SHP77 (cell line): ENCODE results near the gene PLAC9.
"Not testable (repeated sequence)": the region's sequence is repeated elsewhere in the genome, so short reads cannot be mapped to it uniquely, and the experiment has no call there.

Experiments used
- DNase-seq, 2 experiments: peaks; one replicate each; lab custom pipeline; 2025; lab: John Stamatoyannopoulos, UW

Gene PLAC9, protein sequence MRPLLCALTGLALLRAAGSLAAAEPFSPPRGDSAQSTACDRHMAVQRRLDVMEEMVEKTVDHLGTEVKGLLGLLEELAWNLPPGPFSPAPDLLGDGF

DNA sequence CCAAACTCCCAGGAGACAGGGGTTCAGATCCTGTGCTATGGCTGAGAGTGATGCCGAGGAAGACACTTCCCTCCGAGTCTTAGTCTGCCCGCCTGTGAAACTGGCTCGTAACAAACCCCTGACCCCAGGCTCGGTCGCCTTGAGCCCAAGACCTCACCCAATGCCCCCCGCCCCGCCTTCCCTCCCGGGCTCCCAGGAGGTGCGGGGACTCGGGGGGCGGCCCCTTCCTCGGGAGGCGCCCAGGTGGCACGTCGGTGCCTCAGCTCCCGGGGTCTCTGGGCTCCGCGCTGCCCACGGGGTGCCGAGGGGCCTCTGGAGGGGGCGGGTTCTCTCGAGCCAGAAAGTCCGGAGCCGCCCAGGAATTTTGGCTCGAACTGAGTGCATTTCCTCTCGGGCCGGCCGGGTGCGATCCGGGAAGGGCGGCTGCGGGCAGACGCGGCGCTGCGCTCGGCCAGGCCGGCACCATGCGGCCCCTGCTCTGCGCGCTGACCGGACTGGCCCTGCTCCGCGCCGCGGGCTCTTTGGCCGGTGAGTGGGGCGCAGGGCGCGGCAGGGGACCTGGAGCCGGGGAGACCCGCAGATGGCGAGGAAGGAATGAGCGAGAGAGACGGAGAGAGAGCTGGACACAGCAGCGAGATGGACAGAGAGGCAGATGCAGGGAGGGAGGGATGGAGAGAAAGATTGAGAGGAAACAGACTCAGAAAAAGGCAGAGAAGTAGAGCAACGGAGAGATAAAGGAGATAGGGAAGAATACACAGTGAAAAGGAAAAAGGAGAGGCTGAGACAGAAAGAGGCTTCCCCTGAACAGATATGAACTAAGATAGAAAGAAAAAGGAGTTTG is at the start of gene PLAC9:
Gene PLAC9 (plus strand): TSS at position 432 of the 841 bp plus-strand sequence. CDS start 33 bp downstream, at position 465.
- DNase-seq = no peak

DNA sequence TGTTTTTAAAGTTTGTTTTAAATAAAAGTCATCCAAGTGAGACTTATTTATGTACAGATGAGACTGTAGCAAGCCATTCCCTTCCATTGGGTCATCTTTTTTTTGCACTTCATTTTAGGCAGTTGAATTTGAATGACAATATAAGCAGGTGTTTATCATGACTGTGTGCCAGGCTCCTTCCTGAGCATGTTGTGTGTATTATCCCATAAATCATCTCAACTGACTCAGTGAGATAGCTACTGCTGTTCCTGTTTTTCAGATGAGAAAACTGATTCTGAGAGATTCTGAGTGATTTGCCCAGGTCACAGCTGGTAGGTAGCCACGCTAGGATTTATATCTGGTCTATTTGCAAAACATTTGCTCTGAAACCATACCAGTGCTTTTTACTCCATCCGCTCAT is 42.4 kb upstream of the PLAC9 start:
- DNase-seq = peak; percentile 9 to 62

DNA sequence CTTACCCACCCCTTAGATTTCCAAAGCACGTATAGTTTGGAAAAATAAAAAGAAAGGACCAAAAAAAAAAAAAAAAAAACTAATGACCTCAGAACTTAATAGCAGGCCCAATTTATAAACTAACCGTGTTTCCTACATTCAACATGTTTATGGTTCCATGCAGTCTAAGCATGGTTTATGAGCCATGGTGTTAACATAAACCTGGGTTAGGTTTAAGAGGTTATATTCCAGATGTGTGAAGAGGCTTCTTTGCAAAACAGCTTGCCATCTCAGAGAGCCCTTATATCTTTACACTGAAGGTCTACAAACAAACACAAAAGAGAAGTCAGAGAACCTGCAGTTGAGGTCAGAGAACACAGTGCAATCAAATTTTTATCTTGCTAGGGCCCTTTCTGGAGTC is 38.3 kb upstream of the PLAC9 start:
- DNase-seq = no peak

DNA sequence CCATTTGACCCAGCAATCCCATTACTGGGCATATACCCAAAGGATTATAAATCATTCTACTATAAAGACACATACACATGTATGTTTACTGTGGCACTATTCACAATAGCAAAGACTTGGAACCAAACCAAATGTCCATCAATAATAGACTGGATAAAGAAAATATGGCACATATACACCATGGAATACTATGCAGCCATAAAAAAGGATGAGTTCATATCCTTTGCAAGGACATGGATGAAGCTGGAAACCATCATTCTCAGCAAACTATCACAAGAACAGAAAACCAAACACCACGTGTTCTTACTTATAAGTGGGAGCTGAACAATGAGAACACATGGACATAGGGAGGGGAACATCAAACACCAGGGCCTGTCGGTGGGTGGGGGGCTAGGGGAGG is 34.3 kb upstream of the PLAC9 start:
- DNase-seq = not testable (repeated sequence)

DNA sequence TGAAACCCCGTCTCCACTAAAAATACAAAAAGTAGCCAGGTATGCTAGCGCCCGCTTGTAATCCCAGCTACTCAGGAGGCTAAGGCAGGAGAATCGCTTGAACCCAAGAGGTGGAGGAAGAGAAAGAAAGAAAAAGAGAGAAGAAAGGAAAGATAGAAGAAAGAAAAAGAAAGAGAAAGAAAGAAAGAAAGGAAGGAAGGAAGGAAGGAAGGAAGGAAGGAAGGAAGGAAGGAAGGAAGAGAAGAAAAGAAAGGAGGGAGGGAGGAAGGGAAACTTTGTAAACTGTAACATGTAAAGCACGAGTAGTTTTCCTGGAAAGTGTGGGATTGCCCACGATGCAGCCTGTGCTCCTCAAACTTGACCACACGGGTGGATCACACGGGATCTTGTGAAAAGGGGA is 33.2 kb upstream of the PLAC9 start:
- DNase-seq = not testable (repeated sequence)

DNA sequence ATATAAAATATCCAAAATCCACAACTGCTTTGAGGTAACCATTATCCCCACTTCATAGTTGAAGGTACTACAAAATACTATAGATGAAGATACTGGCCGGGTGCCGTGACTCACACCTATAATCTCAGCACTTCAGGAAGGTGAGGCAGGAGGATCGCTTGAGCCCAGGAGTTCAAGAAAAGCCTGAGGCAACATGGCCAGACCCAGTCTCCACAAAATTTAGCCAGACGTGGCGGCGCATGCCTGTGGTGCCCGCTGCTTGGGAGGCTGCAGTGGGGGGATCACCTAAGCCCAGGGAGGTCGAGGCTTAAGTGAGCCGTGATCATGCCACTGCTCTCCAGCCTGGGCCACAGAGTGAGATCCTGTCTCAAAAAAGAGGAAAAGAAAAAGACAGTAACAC is 32.4 kb upstream of the PLAC9 start:
- no peak for DNase-seq

DNA sequence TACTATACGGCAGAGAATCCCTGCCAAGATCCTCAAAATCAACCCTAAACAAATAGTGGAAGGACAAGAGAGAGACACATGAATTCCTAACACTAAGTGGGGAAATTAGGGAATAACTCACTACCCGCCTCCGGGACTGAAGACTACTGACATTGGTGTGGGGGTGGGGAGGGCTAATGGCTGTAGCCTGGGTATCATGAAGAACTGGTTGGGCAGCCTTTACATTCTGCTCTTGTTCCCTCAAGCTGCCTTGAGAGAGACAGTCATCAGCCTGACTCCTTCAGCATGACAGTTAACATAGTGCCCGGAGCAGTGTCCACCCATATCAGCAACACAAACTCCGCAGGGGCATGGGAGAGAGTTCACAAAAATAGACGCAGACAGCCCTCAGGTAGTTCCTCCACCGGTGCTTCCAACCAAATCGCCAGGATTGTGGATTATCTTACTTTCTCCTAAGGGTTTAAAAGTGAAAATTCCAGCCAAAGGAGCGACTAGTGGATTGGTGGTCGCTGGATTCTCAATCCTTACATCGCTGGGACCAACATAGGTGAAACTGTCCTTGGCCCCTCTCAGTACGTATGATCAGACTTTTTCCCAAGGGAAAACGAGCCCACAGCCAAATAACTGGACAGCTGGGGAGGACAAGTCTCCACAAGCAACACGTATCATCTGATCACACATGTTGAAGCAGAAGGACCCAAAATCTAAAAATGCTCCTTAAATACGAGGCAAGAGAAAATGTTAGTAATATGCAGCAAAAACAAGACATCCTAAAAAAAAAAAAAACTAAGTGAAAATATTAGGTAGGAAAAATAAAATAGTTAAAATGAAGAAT is 31.5 kb upstream of the PLAC9 start:
- no peak for DNase-seq

DNA sequence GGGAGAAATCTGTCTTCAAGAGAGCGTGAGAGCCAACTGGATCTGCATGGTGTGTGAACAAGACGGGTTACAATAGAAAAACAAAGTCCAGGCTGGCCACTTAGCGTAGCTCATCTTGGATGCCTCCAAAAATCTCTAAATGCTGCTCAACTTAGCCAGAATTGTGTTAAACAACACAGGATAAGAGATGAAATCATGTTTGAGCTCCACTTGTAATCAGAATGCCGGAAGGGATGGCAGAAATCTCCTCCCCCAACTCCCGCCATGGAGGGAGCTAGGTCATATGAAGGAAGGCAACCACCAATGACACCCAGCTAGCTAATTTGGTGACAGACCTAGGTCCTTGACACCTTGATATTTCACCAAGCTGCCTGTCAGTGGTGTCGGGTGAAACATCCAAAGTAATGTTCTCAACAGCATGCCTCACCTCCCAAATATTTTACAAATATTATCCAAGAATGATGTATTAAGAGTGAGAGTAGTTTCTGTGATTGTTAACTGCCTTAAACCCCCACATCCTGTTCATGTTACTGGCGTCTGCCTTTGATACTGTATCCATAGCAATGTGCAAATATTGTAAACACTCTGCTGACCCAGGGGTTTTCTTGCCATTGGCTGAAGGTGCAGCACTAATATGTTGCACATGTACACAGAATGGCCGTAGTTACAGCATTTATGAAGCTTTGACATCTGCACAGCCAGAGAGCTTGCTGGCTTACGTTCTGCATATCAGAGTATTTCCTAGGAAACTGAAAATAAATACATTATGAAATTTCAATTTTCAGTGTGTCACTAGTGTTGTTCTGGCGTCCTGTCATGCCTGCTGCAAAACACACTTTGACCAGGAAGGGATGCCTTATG is 28.2 kb upstream of the PLAC9 start:
- no peak for DNase-seq

DNA sequence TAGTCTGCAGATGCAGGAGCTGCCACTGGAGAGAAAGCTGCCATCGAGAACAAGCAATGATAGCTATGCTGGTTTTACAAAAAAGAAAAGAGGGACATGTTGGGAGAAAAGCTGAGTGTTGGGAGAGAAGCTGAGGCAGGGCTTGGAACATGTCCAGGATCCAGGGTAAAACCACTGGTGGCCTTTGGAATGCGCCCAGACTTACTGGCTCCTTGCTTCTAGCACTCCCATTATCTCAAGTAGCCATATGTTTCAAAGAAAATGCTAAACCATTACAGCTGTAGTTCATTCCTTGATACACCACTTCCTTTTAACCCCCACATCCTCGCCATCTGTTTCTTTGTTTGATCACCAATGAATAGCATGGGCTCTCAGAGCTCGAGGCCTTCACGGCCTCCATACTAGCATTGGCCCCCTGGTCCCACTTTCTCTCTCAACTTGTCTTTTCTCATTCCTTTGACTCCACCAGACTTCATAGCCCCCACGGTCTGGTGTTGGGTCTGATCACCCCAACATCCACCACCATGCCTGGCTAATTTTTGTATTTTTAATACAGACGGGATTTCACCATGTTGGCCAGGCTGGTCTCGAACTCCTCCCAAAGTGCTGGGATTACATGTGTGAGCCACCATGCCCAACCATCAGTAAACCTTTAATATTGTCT is 23.8 kb upstream of the PLAC9 start:
- DNase-seq = no peak

DNA sequence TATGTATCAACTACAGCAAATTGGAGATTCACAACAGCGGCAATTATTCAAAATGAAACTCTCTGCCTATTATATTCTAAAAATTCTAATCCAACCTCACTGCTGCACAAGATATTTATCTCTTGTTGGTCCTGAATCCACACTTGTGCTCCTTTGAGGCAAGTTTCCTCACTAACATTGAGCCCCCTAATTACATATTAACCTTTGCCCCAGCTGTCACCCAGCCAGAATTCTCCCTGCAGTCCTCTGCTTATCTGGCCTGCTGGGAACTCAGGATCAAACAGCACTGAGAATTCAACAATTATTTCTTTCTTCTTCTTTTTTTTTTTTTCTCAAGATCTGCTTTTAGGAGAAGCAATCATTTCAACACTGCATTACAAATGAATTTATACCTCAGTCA is 21.5 kb upstream of the PLAC9 start:
- no peak for DNase-seq

DNA sequence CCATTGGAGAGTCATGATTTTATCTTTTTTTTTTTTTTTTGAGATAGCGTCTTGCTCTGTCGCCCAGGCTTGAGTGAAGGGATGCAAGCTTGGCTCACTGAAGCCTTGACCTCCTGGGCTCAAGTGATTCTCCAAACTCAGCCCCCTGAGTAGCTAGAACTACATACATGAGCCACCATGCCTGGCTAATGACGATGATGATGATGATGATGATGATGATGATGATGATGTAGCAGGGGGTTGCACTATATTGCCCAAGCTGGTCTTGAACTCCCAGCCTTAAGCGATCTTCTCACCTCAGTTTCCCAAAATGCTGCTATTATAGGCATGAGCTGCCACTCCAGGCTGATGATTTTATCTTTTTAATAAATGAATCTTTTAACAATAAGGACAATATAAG is 13.9 kb upstream of the PLAC9 start:
- no peak for DNase-seq

DNA sequence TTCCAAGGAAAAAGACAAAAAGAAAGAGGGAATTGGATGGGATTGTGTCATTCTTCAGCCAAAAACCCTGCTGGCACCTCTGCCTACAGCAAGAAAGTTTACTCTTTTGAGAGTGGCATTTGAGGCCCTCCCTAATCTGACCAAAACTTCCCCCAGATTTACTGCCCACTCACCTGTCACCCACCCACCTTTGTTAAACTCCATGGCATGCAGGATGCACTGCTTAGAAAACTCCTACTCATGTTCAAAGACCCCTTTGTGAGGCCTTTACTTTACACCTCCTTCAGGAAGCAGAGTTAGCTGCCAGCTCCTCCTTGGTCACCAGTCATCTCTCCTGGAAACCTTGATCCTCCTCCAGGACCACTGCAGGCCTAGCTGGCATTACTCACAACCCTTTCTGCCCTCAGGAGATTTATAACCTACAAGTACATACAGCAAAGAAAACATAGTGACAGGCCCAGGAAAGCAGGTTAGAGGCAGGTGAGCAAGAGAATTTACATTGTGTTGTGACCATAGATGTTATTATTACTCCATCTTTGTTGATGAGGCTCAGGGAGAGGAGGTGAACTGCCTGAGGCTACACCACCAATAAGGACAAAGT is 10.3 kb upstream of the PLAC9 start:
- DNase-seq = no peak

DNA sequence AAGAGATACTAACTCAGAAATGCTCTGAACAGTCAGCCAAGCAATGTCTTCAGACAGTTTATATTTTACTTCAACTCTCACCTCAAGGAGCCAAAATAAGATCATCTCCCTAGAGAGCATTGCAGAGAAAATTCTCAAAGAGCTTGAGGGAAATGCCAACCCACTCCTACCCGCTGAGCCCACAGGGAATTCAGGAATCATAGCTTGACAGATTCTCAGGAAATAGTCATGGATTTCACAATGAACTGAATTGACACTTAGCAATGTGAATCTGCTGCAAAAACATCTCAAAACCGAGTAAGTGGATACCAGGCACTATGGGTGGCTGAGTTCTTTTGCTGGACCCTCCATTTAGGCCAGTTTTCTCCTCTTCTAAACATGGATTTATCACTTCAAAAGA is 9.8 kb upstream of the PLAC9 start:
- DNase-seq = no peak

DNA sequence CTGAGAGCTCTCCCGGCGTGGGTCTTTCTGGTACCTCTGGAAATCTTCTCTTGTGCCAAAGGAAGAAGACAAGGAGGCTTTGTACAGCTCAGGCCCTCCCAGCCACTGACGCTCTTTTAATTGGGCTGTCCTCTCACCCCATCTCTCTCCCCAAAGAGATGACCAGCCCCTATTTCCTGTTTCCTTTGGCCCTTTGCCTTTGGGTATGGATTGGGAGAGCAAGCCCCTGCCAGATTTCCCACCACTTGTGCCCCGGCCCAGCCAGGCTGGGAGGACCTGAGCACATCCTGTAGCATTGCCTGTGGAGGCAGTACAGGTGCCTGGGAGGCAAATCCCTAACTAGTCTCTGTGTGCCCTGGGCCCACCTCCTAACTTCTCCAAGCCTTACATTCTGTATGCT is 5.7 kb upstream of the PLAC9 start:
- no peak for DNase-seq

DNA sequence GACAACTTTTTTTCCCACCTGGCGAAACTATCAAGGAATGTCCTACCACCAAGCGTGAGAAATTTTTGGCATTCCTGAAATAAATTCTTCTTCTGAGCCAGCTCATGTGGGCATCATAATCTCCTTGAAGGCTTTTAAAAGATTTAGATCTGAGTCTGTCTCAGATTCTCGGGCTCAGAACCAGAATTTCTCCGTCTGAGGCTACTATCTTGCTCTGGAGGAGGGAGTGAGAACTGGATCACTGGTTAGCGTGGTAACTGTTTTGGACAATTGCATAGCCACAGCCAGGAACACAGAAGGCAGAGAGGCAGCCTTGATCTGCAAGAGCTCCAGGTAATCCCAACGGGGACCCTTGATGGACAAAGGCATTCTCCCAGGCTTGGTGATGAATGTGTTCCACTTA is 1.0 kb upstream of the PLAC9 start:
- DNase-seq = no peak

DNA sequence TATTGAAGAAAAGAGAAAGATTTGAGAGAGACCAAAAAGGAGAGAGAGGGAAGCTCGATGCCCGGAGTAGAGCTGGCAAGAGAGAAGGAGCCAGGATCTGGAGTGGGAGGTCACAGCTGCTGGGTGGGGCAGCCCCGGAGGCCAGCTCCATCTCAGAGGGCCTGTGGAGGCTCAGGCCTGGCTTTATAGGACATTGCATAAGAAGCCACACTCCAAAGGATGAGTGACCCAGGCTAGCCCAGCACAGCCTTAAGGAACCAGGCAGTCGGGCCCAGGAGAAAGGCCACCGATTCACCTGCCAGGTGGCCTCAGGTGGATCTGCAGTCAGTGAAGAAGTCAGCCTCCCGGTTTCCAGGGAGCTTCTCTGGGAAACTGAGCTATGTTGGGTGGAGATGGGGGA is 676 bp downstream of the PLAC9 start:
- DNase-seq = no peak

DNA sequence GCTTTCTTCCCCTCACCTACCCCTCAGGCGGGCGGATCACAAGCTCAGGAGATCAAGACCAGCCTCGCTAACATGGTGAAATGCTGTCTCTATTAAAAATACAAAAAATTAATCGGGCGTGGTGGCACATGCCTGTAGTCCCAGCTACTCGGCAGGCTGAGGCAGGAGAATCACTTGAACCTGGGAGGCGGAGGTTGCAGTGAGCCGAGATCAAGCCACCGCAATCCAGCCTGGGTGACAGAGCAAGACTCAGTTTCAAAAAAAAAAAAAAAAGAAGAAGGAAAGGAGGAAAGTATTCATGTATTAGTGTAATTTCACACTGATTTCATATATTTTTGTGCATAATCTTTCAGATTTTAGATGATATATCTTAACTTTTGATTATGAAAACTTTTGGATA is 1.2 kb downstream of the PLAC9 start:
- DNase-seq = not testable (repeated sequence)

DNA sequence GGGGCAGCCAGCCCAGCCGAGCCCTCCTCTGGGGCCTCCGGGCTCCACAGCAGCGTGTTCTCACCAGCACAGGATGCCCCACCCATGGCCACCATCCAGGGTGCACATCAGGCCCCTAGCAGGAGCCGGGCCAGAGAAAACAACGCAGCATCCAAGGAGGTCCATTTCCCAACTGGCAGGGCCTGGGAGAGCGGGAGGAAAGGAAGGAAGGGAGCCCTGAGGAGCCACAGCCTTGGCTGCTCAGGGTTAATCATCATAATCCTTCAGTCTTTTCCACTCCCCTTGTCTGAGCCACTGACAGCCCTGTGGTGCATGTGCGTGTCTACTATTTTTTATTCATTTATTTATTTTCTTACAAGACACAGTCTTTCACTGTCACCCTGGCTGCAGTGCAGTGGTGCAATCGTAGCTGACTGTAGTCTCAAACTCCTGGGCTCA is 3.6 kb downstream of the PLAC9 start:
- no peak for DNase-seq

DNA sequence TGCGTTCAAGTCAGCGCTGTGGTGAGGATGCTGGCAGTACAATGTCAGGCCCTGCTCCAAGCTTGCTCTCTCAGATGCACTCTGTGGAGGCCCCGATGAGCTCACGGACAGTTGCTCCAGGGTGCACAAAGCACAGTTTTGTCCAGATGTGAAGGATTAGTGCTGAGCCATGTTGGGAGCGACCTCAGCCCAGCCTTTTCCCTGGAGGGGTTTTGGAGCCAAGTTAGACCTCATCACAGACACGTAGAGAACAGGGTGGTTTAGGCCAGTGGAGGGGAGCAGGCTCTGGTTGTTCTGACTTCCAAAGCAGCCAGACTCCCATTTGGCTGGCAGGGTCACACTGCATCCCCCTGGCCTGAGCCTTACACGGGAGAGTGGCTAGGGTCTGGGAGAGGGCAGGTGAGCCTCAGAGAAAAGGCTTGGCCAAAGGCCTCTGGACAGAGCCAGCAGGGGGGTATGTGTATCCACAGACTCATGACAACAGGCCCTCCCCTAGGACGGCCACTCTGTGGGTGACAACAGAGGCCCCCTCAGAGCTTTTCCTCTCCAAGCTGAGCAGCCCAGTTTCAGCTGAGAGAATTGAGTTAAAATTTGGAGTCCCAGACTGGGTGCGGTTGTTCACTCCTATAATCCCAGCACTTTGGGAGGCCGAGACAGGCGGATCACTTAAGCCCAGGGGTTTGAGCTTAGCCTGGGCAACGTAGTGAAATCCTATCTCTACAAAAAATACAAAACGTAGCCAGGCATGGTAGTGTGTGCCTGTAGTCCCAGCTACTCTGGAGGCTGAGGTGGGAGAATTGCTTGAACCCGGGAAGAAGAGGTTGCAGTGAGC is 4.7 kb downstream of the PLAC9 start:
- no peak for DNase-seq

DNA sequence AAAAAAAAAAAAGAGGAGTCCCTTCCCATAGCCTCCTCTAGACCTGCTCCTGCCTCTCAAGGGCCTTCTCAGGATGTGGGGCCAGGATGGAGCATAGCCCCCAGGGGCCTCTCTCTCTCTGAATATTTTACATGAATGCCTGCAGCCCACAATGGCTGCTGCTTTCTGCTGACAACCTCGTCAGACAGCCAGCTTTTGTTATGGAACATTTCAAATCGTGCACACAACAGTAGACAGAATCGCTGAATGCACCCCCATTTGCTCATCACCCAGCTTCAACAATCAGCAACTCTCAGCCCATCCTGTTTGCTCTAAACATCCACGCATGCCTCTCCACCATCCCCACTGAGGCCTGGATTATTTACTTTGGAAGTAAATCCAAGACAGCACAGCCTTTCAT is 5.4 kb downstream of the PLAC9 start:
- no peak for DNase-seq
